ENCODE measurements around the gene CCDC97. TPM values are rescaled to one million over a fixed set of nuclear protein-coding genes. Genes with fewer than 3 reads are reported as not detected.

Gene CCDC97
- polyA plus RNA-seq, 1 donor from 2014 or later = 4.9 TPM

GRCh38 chr19:41264581-41265394 is 45.2 kb upstream of the CCDC97 start:
- peak; percentile 62 for TF ChIP-seq TAF1 (IDR thresholded peaks at IDR 0.05; ENCODE audit: low read depth)
- no peak for TF ChIP-seq EP300 (conservative IDR thresholded peaks at IDR 0.05; ENCODE audit: poor library complexity, severe bottlenecking)
- peak; percentile 60 for TF ChIP-seq REST (IDR thresholded peaks at IDR 0.05; ENCODE audit: borderline replicate concordance)
- TF ChIP-seq EZH2 (IDR thresholded peaks at IDR 0.05; ENCODE audit: borderline replicate concordance, insufficient read depth, low read length, poor library complexity, severe bottlenecking) = no peak
- no peak for TF ChIP-seq CTCF (IDR thresholded peaks at IDR 0.05; ENCODE audit: poor library complexity, severe bottlenecking)
- TF ChIP-seq POLR2AphosphoS5 (IDR thresholded peaks at IDR 0.05) = peak; percentile 6
- TF ChIP-seq MXI1 (conservative IDR thresholded peaks at IDR 0.05; ENCODE audit: poor library complexity, severe bottlenecking) = peak; percentile 61
- peak; percentile 47 for TF ChIP-seq RAD21 (conservative IDR thresholded peaks at IDR 0.05)
- no peak for TF ChIP-seq SMC3 (conservative IDR thresholded peaks at IDR 0.05; ENCODE audit: poor library complexity)
- no peaks in the 10 kb centered on the region for H3K9me3 ChIP-seq (ENCODE audit: low read length)
- peak overlapping the region; percentile 56 for H2AFZ ChIP-seq (ENCODE audit: low read depth, low read length)
- peak overlapping the region; percentile 93 for H3K4me2 ChIP-seq (ENCODE audit: low read length)
- no peaks in the 10 kb centered on the region for H3K9me2 ChIP-seq (ENCODE audit: insufficient read depth, low read length)
- no peaks in the 10 kb centered on the region for H3K36me3 ChIP-seq (ENCODE audit: insufficient read depth, low read length)
- H3K27ac ChIP-seq (ENCODE audit: low read length) = peak overlapping the region; percentile 98
- H3K9ac ChIP-seq (ENCODE audit: low read length) = peak overlapping the region; percentile 99
- H3K4me3 ChIP-seq (ENCODE audit: low read length) = peak overlapping the region; percentile 97
- H3K79me2 ChIP-seq (replicated peaks; ENCODE audit: insufficient read depth, low read length) = peaks cover 39% of the 10 kb centered on the region
- no peaks in the 10 kb centered on the region for H3F3A ChIP-seq (ENCODE audit: insufficient read depth, low read length, poor library complexity, severe bottlenecking)
- peaks cover 8% of the 10 kb centered on the region for H4K20me1 ChIP-seq (ENCODE audit: insufficient read depth)
- no peaks in the 10 kb centered on the region for H3K27me3 ChIP-seq (ENCODE audit: insufficient read depth, low read depth, low read length)

- H3K9me2 ChIP-seq (ENCODE audit: insufficient read depth, low read length) = no peaks in the 10 kb centered on the region
- no peak for TF ChIP-seq RAD21 (conservative IDR thresholded peaks at IDR 0.05)
- no peak for TF ChIP-seq EP300 (conservative IDR thresholded peaks at IDR 0.05; ENCODE audit: poor library complexity, severe bottlenecking)
- TF ChIP-seq REST (IDR thresholded peaks at IDR 0.05; ENCODE audit: borderline replicate concordance) = no peak
- no peak for TF ChIP-seq MXI1 (conservative IDR thresholded peaks at IDR 0.05; ENCODE audit: poor library complexity, severe bottlenecking)
- TF ChIP-seq EZH2 (IDR thresholded peaks at IDR 0.05; ENCODE audit: borderline replicate concordance, insufficient read depth, low read length, poor library complexity, severe bottlenecking) = no peak
- TF ChIP-seq POLR2AphosphoS5 (IDR thresholded peaks at IDR 0.05) = no peak
- no peak for TF ChIP-seq SMC3 (conservative IDR thresholded peaks at IDR 0.05; ENCODE audit: poor library complexity)
- TF ChIP-seq TAF1 (IDR thresholded peaks at IDR 0.05; ENCODE audit: low read depth) = no peak
- TF ChIP-seq CTCF (IDR thresholded peaks at IDR 0.05; ENCODE audit: poor library complexity, severe bottlenecking) = no peak
- H4K20me1 ChIP-seq (ENCODE audit: insufficient read depth) = peaks cover 8% of the 10 kb centered on the region
- no peaks in the 10 kb centered on the region for H3K9me3 ChIP-seq (ENCODE audit: low read length)
- peak overlapping the region; percentile 56 for H2AFZ ChIP-seq (ENCODE audit: low read depth, low read length)
- no peaks in the 10 kb centered on the region for H3K27me3 ChIP-seq (ENCODE audit: insufficient read depth, low read depth, low read length)
- no peaks in the 10 kb centered on the region for H3K36me3 ChIP-seq (ENCODE audit: insufficient read depth, low read length)
- peak overlapping the region; percentile 98 for H3K27ac ChIP-seq (ENCODE audit: low read length)
- H3K79me2 ChIP-seq (replicated peaks; ENCODE audit: insufficient read depth, low read length) = peaks cover 39% of the 10 kb centered on the region
- peak overlapping the region; percentile 93 for H3K4me2 ChIP-seq (ENCODE audit: low read length)
- peak overlapping the region; percentile 97 for H3K4me3 ChIP-seq (ENCODE audit: low read length)
- no peaks in the 10 kb centered on the region for H3F3A ChIP-seq (ENCODE audit: insufficient read depth, low read length, poor library complexity, severe bottlenecking)
- peak overlapping the region; percentile 99 for H3K9ac ChIP-seq (ENCODE audit: low read length)
Observed at GRCh38 chr19:41265395-41266153, 44.4 kb upstream of the CCDC97 start.

Data from neural cell (in vitro differentiated cells).